DMS153 treated with DMSO at 0.1 percent for 48 hours (cell line): ENCODE data around the gene GLI1.
"Not testable (repeated sequence)": the region's sequence is repeated elsewhere in the genome, so short reads cannot be mapped to it uniquely, and the experiment has no call there.

Experiments
- DNase-seq: peaks from one replicate; lab custom pipeline; 2025; ENCODE audit not compliant: unreplicated experiment; lab: John Stamatoyannopoulos, UW

GLI1 gene

GRCh38 chr12:57475271-57476161 is 15.9 kb downstream of the GLI1 start:
- DNase-seq = no peak

GRCh38 chr12:57476162-57476992 is 16.8 kb downstream of the GLI1 start:
- DNase-seq = no peak

GRCh38 chr12:57476993-57477709 is 17.6 kb downstream of the GLI1 start:
- DNase-seq = no peak

GRCh38 chr12:57477710-57478681 is 18.4 kb downstream of the GLI1 start:
- no peak for DNase-seq

GRCh38 chr12:57479043-57479375 is 19.4 kb downstream of the GLI1 start:
- no peak for DNase-seq

GRCh38 chr12:57479376-57480115 is 20.0 kb downstream of the GLI1 start, which contains the start of gene ARHGAP9:
Gene ARHGAP9, minus strand, starts transcription at chr12:57479866. Its CDS starts 460 bp downstream, at chr12:57479406.
- no peak for DNase-seq

GRCh38 chr12:57481671-57482070 is 22.1 kb downstream of the GLI1 start:
- DNase-seq = no peak

- no peak for DNase-seq
Measured at GRCh38 chr12:57483466-57483865, 23.9 kb downstream of the GLI1 start.

GRCh38 chr12:57485695-57486094 is 26.1 kb downstream of the GLI1 start:
- no peak for DNase-seq

GRCh38 chr12:57487055-57487596 is 27.5 kb downstream of the GLI1 start:
- DNase-seq = no peak

GRCh38 chr12:57487597-57488401 is 28.2 kb downstream of the GLI1 start, which contains the start of gene MARS1:
Gene MARS1, plus strand, starts transcription at chr12:57488068. Its CDS starts 23 bp downstream, at chr12:57488091.
- peak; percentile 92 for DNase-seq

GRCh38 chr12:57488402-57489156 is 29.0 kb downstream of the GLI1 start:
- no peak for DNase-seq

GRCh38 chr12:57489157-57489641 is 29.6 kb downstream of the GLI1 start:
- DNase-seq = no peak

- DNase-seq = no peak
Measured at GRCh38 chr12:57490126-57490525, 30.5 kb downstream of the GLI1 start.

GRCh38 chr12:57491393-57492280 is 32.1 kb downstream of the GLI1 start:
- DNase-seq = no peak

GRCh38 chr12:57495051-57495701 is 35.6 kb downstream of the GLI1 start:
- not testable (repeated sequence) for DNase-seq
